Thyroid gland (tissue), 4 donors: ENCODE measurements around the gene PARD3B. TPM values are rescaled to one million over a fixed set of nuclear protein-coding genes. Genes with fewer than 3 reads are reported as not detected.

Experiments
- DNase-seq, 2 donors: peaks; one replicate each; pipeline ENCODE4 v3.0.0-alpha.2; 2019
- H3K27ac ChIP-seq, 3 donors: fragments of 200-600 bp; sonication (generic); 1 replicate in 2 of 3; 2 replicates in 1 of 3; pipeline ENCODE4 v1.5.1; 2016 to 2019; ENCODE audit warnings: mild to moderate bottlenecking in 1 of 3, moderate library complexity in 1 of 3
- H3K27me3 ChIP-seq: fragments of 200-600 bp; sonication (generic); one replicate; pipeline ENCODE4 v1.5.1; 2019
- H3K36me3 ChIP-seq, 2 donors: fragments of 200-600 bp; sonication (generic); one replicate each; pipeline ENCODE4 v1.5.1; 2016 to 2019
- H3K4me1 ChIP-seq, 2 donors: fragments of 200-600 bp; sonication (generic); one replicate each; pipeline ENCODE4 v1.5.1; 2017 to 2019
- H3K4me3 ChIP-seq, 3 donors: fragments of 200-600 bp; sonication (generic); replicated peaks in 1 of 3; 1 replicate in 2 of 3; 2 replicates in 1 of 3; pipeline ENCODE4 v1.5.1; 2016; ENCODE audit warnings: mild to moderate bottlenecking in 1 of 3
- H3K9me3 ChIP-seq: fragments of 200-600 bp; sonication (generic); one replicate; pipeline ENCODE4 v1.5.1; 2017
- POLR2A ChIP-seq, 2 donors: fragments of 450-650 bp; IDR thresholded peaks; one replicate each; pipeline ENCODE4 v1.6.1; 2017; ENCODE audit warnings: antibody characterized with exemption in 2 of 2, mild to moderate bottlenecking in 2 of 2, moderate library complexity in 1 of 2
- WGBS, 2 donors: methylation state at CpG; one replicate each; pipeline ENCODE4 v1.1.5; 2017; 5-methylcytosine and 5-hydroxymethylcytosine counted together
- intact Hi-C: fragments of 100-400 bp; cut with DNase I; formaldehyde crosslinking; loops from one replicate; pipeline ENCODE4 v1.15.1; 2023
- total RNA-seq, 4 donors: library from RNA; depleted of rRNA; stranded (reverse); fragments of >200 nt; gene quantifications; one replicate each; pipeline ENCODE4 v1.2.3, GENCODE V29; 2016
- TF ChIP-seq, protein P1 (sequence below), 6 experiments: fragments of 200-600 bp in 3 of 6; fragments of 450-650 bp in 3 of 6; sonication (generic) in 3 of 6; IDR thresholded peaks; one replicate each; pipeline ENCODE4 v1.5.1; 2016 to 2019; ENCODE audit warnings: antibody characterized with exemption in 6 of 6, mild to moderate bottlenecking in 2 of 6, inconsistent platforms in 1 of 6, moderate library complexity in 1 of 6

Gene PARD3B
- total RNA-seq, 4 donors from 2014 or later = 27.0 to 43.4 (median 34.6) TPM

DNA sequence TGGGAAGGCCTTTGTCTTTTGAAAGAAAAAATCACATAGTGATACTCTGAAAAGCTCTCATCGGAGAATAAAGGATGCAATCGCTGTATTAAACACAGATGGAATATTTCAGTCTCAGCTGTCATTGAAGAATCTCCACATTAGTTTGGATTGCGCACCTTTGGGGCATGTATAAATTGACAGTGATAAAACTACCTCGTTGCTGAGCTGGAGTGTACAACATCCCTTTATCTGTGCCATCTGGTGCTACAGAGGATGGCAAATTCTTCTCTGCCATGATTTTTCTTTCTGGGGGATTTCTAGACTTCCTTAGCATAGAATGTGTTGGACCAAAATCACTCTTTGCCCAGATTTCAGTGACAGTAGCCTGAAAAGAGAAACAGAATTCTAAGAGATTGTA, 185.3 kb downstream of the PARD3B start:
- Histone ChIP-seq H3K36me3 (no peaks in the 10 kb centered on the region), H3K9me3 (no peaks in the 10 kb centered on the region), H3K4me1 (no peaks in the 10 kb centered on the region), H3K27me3 (no peaks in the 10 kb centered on the region), H3K27ac (no peak overlapping the region), H3K4me3 (no peak overlapping the region)
- TF ChIP-seq POLR2A (IDR thresholded peaks at IDR 0.05) = no peak
- TF ChIP-seq, protein P1, sequence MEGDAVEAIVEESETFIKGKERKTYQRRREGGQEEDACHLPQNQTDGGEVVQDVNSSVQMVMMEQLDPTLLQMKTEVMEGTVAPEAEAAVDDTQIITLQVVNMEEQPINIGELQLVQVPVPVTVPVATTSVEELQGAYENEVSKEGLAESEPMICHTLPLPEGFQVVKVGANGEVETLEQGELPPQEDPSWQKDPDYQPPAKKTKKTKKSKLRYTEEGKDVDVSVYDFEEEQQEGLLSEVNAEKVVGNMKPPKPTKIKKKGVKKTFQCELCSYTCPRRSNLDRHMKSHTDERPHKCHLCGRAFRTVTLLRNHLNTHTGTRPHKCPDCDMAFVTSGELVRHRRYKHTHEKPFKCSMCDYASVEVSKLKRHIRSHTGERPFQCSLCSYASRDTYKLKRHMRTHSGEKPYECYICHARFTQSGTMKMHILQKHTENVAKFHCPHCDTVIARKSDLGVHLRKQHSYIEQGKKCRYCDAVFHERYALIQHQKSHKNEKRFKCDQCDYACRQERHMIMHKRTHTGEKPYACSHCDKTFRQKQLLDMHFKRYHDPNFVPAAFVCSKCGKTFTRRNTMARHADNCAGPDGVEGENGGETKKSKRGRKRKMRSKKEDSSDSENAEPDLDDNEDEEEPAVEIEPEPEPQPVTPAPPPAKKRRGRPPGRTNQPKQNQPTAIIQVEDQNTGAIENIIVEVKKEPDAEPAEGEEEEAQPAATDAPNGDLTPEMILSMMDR (IDR thresholded peaks at IDR 0.05) = no peak
- intact Hi-C loops = no loop called here
- 89 to 91% methylated on average over 4 of the region's 4 CpGs for WGBS, 2 donors
- no peak for DNase-seq

GRCh38 chr2:204732019-204732418, 186.7 kb downstream of the PARD3B start:
- no peak for DNase-seq
- intact Hi-C loops = no loop called here
- Histone ChIP-seq H3K4me1 (no peaks in the 10 kb centered on the region), H3K36me3 (no peaks in the 10 kb centered on the region), H3K27me3 (no peaks in the 10 kb centered on the region), H3K9me3 (no peaks in the 10 kb centered on the region), H3K4me3 (no peak overlapping the region), H3K27ac (no peak overlapping the region)
- WGBS, 2 donors = 53 to 56% methylated on average over 3 of the region's 3 CpGs
- no peak for TF ChIP-seq POLR2A (IDR thresholded peaks at IDR 0.05)
- TF ChIP-seq, protein P1 (IDR thresholded peaks at IDR 0.05) = no peak

GRCh38 chr2:204737296-204737695, 192.0 kb downstream of the PARD3B start:
- H3K27me3 ChIP-seq = no peaks in the 10 kb centered on the region
- no peak for DNase-seq
- intact Hi-C loops = no loop called here
- no peaks in the 10 kb centered on the region for H3K4me1 ChIP-seq
- no peak overlapping the region for H3K27ac ChIP-seq
- no peaks in the 10 kb centered on the region for H3K9me3 ChIP-seq
- no peak overlapping the region for H3K4me3 ChIP-seq
- H3K36me3 ChIP-seq = no peaks in the 10 kb centered on the region
- no peak for TF ChIP-seq POLR2A (IDR thresholded peaks at IDR 0.05)
- TF ChIP-seq, protein P1 (IDR thresholded peaks at IDR 0.05) = no peak
- WGBS, 2 donors = 95% methylated on average over 1 of the region's 1 CpG

GRCh38 chr2:204738721-204739120, 193.4 kb downstream of the PARD3B start:
- no peak for TF ChIP-seq POLR2A (IDR thresholded peaks at IDR 0.05)
- TF ChIP-seq, protein P1 (IDR thresholded peaks at IDR 0.05) = no peak
- no peak overlapping the region for H3K4me3 ChIP-seq
- H3K27ac ChIP-seq = no peak overlapping the region
- no peaks in the 10 kb centered on the region for H3K36me3 ChIP-seq
- intact Hi-C loops = no loop called here
- no peaks in the 10 kb centered on the region for H3K27me3 ChIP-seq
- 69 to 86% methylated on average over 1 of the region's 1 CpG for WGBS, 2 donors
- no peaks in the 10 kb centered on the region for H3K4me1 ChIP-seq
- DNase-seq = no peak
- H3K9me3 ChIP-seq = no peaks in the 10 kb centered on the region

DNA sequence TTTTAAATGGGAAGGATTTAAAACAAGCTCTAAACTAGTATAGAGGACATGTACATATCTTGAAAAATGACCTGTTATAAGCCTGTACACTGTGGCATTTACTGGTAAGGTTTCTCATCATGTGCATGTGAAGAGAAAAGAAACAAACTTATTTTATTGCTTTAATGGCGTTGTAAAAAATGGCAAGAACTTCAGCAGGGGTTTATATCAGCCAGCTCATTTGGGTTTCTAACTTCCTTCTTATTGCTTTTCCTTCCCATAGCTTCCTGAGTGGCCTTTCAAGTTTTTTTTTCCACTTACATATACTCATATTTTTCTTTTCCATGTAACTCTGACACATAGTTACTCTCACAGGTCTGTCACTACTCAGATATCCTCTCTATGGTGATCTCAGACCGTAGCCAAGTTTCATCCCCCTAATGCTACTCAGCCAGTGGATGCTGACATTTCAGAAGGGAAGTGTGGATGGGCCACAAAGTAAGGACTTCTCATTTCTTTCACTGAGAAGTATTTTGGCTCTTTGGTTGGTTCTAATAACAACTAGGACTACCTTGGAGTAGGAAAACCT, 198.2 kb downstream of the PARD3B start:
- TF ChIP-seq POLR2A (IDR thresholded peaks at IDR 0.05) = no peak
- TF ChIP-seq, protein P1 (IDR thresholded peaks at IDR 0.05) = no peak

More for the DNA sequence above, 198.2 kb downstream of the PARD3B start:
- no peaks in the 10 kb centered on the region for H3K9me3 ChIP-seq
- intact Hi-C loops = no loop called here
- no peaks in the 10 kb centered on the region for H3K27me3 ChIP-seq
- no peak overlapping the region for H3K4me3 ChIP-seq
- WGBS, 2 donors = 84 to 88% methylated on average over 2 of the region's 2 CpGs
- H3K36me3 ChIP-seq = no peaks in the 10 kb centered on the region
- no peak overlapping the region for H3K27ac ChIP-seq
- no peaks in the 10 kb centered on the region for H3K4me1 ChIP-seq
- no peak for DNase-seq
